ENCODE results near the gene PRPF31. TPM values are rescaled to one million over a fixed set of nuclear protein-coding genes. Genes with fewer than 3 reads are reported as not detected.

Gene PRPF31
- total and polyA plus RNA-seq, 2 of the 13 experiments (the other 11 are each of a cell fraction or from before 2014, with no cell fraction given) = 23.8 to 63.8 TPM

GRCh38 chr19:54102421-54103169 lies 13.0 kb upstream of the PRPF31 start, which contains the start of gene NDUFA3 (continued):
- TF ChIP-seq FIP1L1 (IDR thresholded peaks at IDR 0.05; ENCODE audit: borderline replicate concordance, insufficient read depth, low read depth, low read length) (peak; percentile 70; the same call in 1 of the 2 replicates), HOXA3 (CRISPR knock-in tag; IDR thresholded peaks at IDR 0.05) (peak; percentile 96), ZFAT (CRISPR knock-in tag; conservative IDR thresholded peaks at IDR 0.05) (no peak), KDM4B (CRISPR knock-in tag; IDR thresholded peaks at IDR 0.05) (peak; percentile 25; the same call in 1 of the 2 replicates), TAF1 (CRISPR knock-in tag; IDR thresholded peaks at IDR 0.05) (peak; percentile 89), ASH2L (IDR thresholded peaks at IDR 0.05; ENCODE audit: insufficient read length, low read depth, low read length) (peak; percentile 60), THAP11 (CRISPR knock-in tag; IDR thresholded peaks at IDR 0.05) (peak; percentile 99), ZFX (CRISPR knock-in tag; IDR thresholded peaks at IDR 0.05; ENCODE audit: low read depth) (peak; percentile 78), ZNF230 (CRISPR knock-in tag; IDR thresholded peaks at IDR 0.05) (0 out of 2 replicates have a peak, but pooled peaks have one; percentile 69), ZBTB3 (CRISPR knock-in tag; IDR thresholded peaks at IDR 0.05; ENCODE audit: borderline replicate concordance, low read depth) (peak; percentile 65; the same call in 1 of the 2 replicates), ZNF124 (CRISPR knock-in tag; IDR thresholded peaks at IDR 0.05) (0 out of 2 replicates have a peak, but pooled peaks have one; percentile 60), MTA1 (CRISPR knock-in tag; IDR thresholded peaks at IDR 0.05; ENCODE audit: borderline replicate concordance) (peak; percentile 48; the same call in 1 of the 2 replicates), TCF12 (IDR thresholded peaks at IDR 0.05) (no peak), TCF12 (CRISPR knock-in tag; IDR thresholded peaks at IDR 0.05) (0 out of 2 replicates have a peak, but pooled peaks have one; percentile 39), HNRNPUL1 (IDR thresholded peaks at IDR 0.05; ENCODE audit: low read depth, low read length) (no peak), GRHL1 (CRISPR knock-in tag; conservative IDR thresholded peaks at IDR 0.05) (no peak), SP4 (CRISPR knock-in tag; IDR thresholded peaks at IDR 0.05) (peak; percentile 40; the same call in 1 of the 2 replicates), MEF2D (CRISPR knock-in tag; IDR thresholded peaks at IDR 0.05) (peak; percentile 62; the same call in 1 of the 2 replicates), ZC3H13 (CRISPR knock-in tag; IDR thresholded peaks at IDR 0.05) (0 out of 2 replicates have a peak, but pooled peaks have one; percentile 64), ZNF331 (CRISPR knock-in tag; IDR thresholded peaks at IDR 0.05) (peak; percentile 57; the same call in 1 of the 2 replicates), GABPB1 (CRISPR knock-in tag; IDR thresholded peaks at IDR 0.05) (peak; percentile 94)
- TF ChIP-seq, protein P1, sequence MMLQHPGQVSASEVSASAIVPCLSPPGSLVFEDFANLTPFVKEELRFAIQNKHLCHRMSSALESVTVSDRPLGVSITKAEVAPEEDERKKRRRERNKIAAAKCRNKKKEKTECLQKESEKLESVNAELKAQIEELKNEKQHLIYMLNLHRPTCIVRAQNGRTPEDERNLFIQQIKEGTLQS (CRISPR knock-in tag; IDR thresholded peaks at IDR 0.05) = 0 out of 2 replicates have a peak, but pooled peaks have one; percentile 17
- TF ChIP-seq, protein P2, sequence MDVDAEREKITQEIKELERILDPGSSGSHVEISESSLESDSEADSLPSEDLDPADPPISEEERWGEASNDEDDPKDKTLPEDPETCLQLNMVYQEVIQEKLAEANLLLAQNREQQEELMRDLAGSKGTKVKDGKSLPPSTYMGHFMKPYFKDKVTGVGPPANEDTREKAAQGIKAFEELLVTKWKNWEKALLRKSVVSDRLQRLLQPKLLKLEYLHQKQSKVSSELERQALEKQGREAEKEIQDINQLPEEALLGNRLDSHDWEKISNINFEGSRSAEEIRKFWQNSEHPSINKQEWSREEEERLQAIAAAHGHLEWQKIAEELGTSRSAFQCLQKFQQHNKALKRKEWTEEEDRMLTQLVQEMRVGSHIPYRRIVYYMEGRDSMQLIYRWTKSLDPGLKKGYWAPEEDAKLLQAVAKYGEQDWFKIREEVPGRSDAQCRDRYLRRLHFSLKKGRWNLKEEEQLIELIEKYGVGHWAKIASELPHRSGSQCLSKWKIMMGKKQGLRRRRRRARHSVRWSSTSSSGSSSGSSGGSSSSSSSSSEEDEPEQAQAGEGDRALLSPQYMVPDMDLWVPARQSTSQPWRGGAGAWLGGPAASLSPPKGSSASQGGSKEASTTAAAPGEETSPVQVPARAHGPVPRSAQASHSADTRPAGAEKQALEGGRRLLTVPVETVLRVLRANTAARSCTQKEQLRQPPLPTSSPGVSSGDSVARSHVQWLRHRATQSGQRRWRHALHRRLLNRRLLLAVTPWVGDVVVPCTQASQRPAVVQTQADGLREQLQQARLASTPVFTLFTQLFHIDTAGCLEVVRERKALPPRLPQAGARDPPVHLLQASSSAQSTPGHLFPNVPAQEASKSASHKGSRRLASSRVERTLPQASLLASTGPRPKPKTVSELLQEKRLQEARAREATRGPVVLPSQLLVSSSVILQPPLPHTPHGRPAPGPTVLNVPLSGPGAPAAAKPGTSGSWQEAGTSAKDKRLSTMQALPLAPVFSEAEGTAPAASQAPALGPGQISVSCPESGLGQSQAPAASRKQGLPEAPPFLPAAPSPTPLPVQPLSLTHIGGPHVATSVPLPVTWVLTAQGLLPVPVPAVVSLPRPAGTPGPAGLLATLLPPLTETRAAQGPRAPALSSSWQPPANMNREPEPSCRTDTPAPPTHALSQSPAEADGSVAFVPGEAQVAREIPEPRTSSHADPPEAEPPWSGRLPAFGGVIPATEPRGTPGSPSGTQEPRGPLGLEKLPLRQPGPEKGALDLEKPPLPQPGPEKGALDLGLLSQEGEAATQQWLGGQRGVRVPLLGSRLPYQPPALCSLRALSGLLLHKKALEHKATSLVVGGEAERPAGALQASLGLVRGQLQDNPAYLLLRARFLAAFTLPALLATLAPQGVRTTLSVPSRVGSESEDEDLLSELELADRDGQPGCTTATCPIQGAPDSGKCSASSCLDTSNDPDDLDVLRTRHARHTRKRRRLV (CRISPR knock-in tag; IDR thresholded peaks at IDR 0.05) = no peak; the same call in 1 of the 2 replicates
